AG04449 (cell line): ENCODE measurements around the gene NKX3-2.

ENCODE experiments used
- CTCF ChIA-PET: fragments of 350-600 bp; formaldehyde crosslinking; extraction: SDS; loops from one replicate; lab custom pipeline; 2021; ENCODE audit warnings: antibody characterized with exemption; lab: Yijun Ruan, JAX
- POLR2A ChIA-PET: fragments of 400-600, 350-600 bp; formaldehyde crosslinking; extraction: SDS; loops from one replicate; lab custom pipeline; 2020; ENCODE audit warnings: antibody characterized with exemption, inconsistent platforms; lab: Yijun Ruan, JAX
- DNase-seq: peaks from one replicate; pipeline ENCODE4 v3.0.0-alpha.2; 2010; ENCODE audit warnings: low read depth, low spot score
- H3K4me3 ChIP-seq: 2 replicates; pipeline ENCODE4 v1.5.1; 2011; ENCODE audit warnings: low read depth, mild to moderate bottlenecking, control low read depth, low read length
- TF ChIP-seq, protein P1 (sequence below): IDR thresholded peaks from one replicate; pipeline ENCODE4 v1.5.1; 2011; ENCODE audit warnings: mild to moderate bottlenecking, moderate library complexity, low read length, control low read depth, inconsistent platforms; ENCODE audit not compliant: insufficient read depth; ENCODE audit errors: missing control alignments

Gene NKX3-2

DNA sequence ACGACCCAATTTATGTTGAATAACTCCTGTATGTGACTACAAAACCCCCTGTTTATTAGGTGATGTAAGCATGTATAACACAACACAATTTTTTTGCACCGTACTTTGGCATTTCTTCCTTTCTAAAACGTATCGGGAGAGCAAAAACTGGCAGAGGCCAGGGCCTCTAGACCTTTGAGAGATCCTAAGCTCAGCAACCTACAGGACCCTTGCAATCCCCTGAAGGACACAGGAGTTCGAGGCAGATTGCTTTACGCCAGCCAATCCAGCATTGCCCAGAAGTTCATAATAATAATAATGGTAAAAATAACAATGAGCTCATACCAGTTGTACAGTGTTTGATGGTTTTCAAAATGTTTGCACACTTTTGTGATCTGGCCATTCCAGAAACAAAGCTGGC lies 7.7 kb downstream of the NKX3-2 start:
- no peak for DNase-seq
- POLR2A ChIA-PET = no interaction called here
- TF ChIP-seq, protein P1, sequence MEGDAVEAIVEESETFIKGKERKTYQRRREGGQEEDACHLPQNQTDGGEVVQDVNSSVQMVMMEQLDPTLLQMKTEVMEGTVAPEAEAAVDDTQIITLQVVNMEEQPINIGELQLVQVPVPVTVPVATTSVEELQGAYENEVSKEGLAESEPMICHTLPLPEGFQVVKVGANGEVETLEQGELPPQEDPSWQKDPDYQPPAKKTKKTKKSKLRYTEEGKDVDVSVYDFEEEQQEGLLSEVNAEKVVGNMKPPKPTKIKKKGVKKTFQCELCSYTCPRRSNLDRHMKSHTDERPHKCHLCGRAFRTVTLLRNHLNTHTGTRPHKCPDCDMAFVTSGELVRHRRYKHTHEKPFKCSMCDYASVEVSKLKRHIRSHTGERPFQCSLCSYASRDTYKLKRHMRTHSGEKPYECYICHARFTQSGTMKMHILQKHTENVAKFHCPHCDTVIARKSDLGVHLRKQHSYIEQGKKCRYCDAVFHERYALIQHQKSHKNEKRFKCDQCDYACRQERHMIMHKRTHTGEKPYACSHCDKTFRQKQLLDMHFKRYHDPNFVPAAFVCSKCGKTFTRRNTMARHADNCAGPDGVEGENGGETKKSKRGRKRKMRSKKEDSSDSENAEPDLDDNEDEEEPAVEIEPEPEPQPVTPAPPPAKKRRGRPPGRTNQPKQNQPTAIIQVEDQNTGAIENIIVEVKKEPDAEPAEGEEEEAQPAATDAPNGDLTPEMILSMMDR = no peak
- CTCF ChIA-PET = interaction anchor here (1.3 kb wide), 1 partner anchor 12 kb away, joined by 5 read pairs; no protein-coding TSS in a partner anchor
- no peak overlapping the region for H3K4me3 ChIP-seq

DNA sequence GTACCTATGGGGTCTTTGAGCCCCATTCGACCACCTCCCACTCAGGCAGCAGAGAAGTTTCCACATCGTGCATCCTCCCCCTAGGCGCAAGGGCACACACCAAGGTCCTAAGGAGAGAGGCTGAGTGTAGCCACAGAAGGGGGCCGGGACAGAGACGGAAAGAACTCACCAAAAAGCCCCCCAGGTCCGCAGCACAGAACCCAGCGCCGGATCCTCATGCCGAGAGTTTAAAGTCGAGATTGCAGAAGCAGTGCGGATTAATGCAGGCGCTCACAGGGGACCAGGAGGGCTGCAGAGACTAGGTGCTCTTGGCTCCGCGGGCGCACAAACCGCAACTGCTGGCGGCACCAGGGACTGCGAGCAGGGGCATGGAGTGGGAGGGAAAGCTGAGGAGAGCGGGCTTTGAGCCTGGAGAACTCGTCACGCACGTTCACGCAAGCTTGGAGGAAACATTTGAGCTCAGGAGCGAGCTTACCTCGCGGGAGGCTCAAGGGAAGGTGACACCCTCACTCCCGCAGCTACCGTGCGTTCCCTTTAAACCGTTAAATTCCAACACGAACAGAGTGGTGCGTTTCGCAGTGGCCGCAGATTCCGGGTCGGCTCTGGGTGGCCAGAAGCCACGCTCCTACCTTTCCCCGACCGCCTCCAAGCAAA lies 8.5 kb downstream of the NKX3-2 start:
- TF ChIP-seq, protein P1 = no peak
- no peak overlapping the region for H3K4me3 ChIP-seq
- ChIA-PET POLR2A (no interaction called here), CTCF (no interaction called here)
- no peak for DNase-seq

DNA sequence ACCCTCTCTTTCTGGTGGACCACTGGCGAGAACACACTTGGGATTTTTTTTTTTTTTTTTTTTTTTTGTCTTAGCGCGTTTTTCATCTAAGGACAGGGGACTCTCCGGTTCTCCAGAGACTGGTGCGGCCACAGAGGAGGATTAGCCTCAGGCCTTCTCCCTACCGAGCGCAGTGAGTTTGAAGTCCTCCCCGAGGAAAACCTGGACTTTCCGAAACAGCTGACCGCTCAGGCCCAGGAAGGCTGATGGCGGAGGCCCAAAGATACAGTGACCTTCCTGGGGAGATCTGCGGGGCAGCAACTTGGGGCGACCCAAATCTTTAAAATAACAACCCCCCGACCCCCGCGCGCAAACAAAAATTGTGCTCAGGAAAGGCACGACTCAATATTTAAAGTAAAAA lies 9.2 kb downstream of the NKX3-2 start:
- TF ChIP-seq, protein P1 = no peak
- CTCF ChIA-PET = no interaction called here
- DNase-seq = no peak
- POLR2A ChIA-PET = no interaction called here
- H3K4me3 ChIP-seq = no peak overlapping the region

DNA sequence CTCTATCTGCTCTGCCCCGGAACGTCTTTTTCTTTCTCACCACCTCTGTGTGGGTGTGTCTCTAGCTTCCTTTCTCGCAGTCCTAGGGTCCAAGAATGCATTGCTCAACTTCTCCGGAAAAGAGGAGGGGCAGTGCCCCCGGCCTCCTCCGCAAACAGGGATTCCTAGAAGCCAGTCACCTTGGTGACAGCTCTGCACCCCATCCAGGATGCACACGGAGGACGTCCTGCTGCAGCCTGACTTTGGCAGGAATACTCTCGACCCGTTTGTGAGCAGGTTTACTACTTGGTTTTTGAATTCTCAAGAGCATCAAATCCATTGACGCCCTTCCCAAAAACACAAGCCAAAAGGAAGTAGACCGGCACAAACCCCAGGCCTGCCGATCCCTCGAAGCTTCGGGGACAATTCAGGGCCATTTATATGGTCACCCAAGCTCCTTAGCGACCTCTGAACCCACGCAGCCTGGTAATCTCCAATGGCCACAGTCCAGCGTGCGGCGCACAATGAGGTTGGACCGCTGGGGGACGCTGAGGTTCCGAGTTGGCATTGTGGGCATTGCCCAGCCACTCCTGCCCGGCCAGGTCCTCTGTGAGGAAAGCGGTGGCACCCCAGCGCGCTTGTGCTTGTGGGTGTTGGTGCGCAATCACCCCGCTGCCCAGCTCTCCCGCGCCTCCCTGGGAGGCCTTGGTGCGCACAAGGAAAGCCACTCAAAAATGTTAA lies 9.8 kb downstream of the NKX3-2 start:
- no peak for DNase-seq
- H3K4me3 ChIP-seq = no peak overlapping the region
- TF ChIP-seq, protein P1 = no peak
- POLR2A ChIA-PET = no interaction called here
- CTCF ChIA-PET = no interaction called here

DNA sequence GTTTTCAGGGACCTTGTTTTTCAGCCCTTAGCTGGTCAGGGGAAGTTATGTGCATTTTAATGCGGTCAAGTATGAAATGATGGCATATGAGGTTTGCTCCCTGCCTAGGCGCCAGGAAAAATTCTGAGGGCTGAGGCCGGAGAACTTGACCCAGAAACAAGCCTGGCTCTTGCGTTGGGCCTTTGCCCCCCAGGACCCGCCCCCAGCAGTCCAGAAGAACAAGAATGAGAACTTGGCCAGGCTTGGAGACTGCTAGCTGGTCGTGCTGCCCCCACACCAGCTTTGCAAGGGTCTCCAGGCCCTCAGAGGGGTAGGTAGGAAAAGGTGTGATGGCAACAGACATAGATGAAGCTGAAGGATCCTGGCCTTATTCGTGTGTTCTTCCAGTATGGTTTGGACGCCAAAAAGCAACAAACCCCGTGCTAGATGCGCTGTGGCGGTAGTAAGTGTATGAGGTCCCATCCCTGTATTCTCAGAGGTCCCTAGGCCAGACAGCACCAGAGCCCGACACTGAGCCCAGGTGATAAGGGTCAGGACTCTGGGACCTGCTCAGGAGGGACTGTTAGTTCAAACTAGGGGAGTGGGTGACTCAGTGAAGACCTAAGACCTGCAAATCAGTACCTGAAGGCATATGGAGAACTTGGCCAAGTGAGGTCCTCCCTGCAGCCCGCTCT lies 10.5 kb downstream of the NKX3-2 start:
- H3K4me3 ChIP-seq = no peak overlapping the region
- ChIA-PET CTCF (no interaction called here), POLR2A (no interaction called here)
- no peak for DNase-seq
- TF ChIP-seq, protein P1 = no peak

DNA sequence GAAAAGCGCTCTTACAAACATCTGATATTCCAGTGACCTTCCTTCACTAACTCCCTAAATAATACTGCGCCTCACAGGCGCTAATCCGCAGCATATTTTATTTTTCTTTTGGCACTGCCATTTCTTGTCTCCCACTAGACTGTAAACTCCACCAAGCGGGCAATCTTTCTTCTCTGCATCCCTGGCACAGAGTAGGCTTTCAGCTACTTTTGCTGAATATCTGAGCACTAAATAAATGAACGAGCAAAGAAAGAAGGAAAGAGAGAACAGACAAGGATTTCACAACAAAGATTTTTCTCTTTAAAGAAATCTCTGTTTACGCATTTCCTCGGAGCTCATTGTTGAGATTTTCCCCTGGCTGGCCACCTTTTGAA lies 12.7 kb downstream of the NKX3-2 start:
- TF ChIP-seq, protein P1 = no peak
- H3K4me3 ChIP-seq = no peak overlapping the region
- POLR2A ChIA-PET = no interaction called here
- CTCF ChIA-PET = interaction anchor here (0.8 to 2.1 kb wide), 2 partner anchors 12 to 17 kb away, joined by 4 to 7 read pairs; partner anchors contain the start of gene NKX3-2
- DNase-seq = no peak
